ENCODE results near the gene RAB8A. TPM values are rescaled to one million over a fixed set of nuclear protein-coding genes. Genes with fewer than 3 reads are reported as not detected.
"Not testable (repeated sequence)": the region's sequence is repeated elsewhere in the genome, so short reads cannot be mapped to it uniquely, and the experiment has no call there.

Gene RAB8A
- total RNA-seq, 1 donor from 2014 or later, result 51.4 TPM

DNA sequence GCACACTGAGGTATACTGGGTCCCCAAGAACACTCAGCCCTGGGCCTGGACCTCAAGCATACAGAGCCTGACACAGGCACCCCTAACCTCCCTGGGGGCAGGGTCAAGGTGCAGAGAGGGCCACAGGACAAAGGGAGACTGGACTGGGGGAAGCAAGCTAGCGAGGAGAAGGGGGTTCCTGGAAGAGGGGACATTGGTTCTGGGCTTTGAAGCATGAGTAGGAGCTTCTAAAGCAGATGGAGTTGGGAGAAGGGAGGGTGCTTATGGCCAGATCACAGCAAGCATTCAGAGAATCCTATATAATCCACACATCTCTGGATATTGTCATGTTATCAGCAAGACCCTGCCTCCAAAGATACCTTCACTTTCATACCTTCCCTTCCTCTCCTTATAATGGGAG, 58.4 kb downstream of the RAB8A start:
- no peak for DNase-seq (ENCODE audit: low spot score)

DNA sequence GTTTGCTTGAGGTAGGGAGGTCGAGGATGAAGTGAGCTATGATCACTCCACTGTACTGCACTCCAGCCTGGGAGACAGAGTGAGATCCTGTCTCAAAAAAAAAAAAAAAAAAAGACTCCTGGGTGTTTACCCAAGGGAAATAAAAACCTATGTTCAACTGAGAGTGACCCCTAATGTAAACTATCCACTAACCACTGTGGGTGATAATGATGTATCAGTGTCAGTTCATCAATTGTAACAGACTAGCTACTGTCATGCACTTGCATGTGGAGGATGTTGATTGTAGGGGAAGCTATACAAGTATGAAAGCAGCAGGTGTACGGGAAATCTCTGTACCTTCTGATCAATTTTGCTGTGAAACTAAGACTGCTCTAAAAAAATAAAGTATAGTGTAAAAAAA, 64.3 kb downstream of the RAB8A start:
- no peak for DNase-seq (ENCODE audit: low spot score)

DNA sequence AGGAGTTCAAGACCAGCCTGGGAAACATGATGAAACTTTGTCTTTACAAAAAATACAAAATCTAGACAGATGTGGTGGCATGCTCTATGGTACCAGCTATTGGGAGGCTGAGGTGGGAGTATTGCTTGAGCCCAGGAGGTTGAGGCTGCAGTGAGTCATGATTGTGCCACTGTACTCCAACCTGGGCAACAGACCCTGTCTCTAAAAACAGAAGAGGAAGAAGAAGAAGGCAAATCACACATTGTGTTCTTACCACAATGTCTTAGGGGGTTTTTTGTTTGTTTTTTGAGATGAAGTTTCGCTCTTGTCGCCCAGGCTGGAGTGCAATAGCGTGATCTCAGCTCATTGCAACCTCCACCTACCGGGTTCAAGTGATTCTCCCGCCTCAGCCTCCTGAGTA, 67.2 kb downstream of the RAB8A start:
- DNase-seq (ENCODE audit: low spot score), result not testable (repeated sequence)

DNA sequence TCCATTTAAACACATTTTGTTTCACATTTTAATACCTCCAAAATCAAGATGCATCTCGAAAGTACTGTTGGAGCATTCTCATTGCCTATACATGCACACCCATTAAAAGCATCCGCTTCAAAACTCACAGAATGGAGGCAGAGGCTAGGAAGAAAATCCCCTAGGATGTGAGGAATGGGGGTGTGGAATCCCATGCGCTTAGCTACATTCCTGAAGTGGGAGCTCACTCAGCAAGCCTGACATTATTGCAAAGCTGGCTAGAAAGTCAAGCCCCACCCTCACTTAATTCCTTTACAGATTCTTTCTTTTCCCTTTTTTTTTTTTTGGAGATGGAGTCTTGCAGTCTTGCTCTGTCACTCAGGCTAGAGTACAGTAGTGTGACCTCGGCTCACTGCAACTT, 68.9 kb downstream of the RAB8A start:
- DNase-seq (ENCODE audit: low spot score), result no peak

Other genes with a start within 250 kb of the RAB8A start
- gene CYP4F2, start 213.8 kb upstream of the RAB8A start, total RNA-seq, result not detected
- 0.87 TPM for gene CYP4F11, start 177.4 kb upstream of the RAB8A start, total RNA-seq
- not detected for gene OR10H4, start 162.9 kb upstream of the RAB8A start, total RNA-seq
- gene TPM4, start 35.4 kb upstream of the RAB8A start, total RNA-seq, result 385 TPM
- gene HSH2D, start 31.8 kb downstream of the RAB8A start, total RNA-seq, result 1.2 TPM
- gene CIB3, start 61.6 kb downstream of the RAB8A start, total RNA-seq, result not detected
- 59.4 TPM for gene FAM32A, start 73.5 kb downstream of the RAB8A start, total RNA-seq
- 110 TPM for gene AP1M1, start 86.0 kb downstream of the RAB8A start, total RNA-seq
- 228 TPM for gene KLF2, start 212.9 kb downstream of the RAB8A start, total RNA-seq